ENCODE results near the gene AKR7A2.
A peak's percentile ranks its signal among the peaks of the same experiment; 100 is the strongest.
"Not testable (repeated sequence)": the region's sequence is repeated elsewhere in the genome, so short reads cannot be mapped to it uniquely, and the experiment has no call there.

Gene AKR7A2

DNA sequence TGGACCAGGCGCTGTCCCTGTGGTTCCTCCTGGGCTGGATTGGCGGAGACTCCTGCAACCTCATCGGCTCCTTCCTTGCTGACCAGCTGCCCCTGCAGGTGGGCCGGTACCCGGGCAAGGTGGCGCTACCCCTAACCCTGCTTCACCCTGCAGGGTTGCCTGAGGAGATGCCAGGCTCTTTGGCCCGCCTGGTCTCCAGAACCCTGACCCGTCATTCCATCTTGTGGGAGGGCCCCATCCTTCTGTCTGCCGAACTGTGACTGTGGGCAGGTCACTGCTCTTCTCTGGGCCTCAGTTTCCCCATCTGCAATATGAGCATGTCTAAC is 12.7 kb upstream of the AKR7A2 start:
- no peak for DNase-seq

GRCh38 chr1:19323987-19324664 is 12.2 kb upstream of the AKR7A2 start:
- no peak for DNase-seq

DNA sequence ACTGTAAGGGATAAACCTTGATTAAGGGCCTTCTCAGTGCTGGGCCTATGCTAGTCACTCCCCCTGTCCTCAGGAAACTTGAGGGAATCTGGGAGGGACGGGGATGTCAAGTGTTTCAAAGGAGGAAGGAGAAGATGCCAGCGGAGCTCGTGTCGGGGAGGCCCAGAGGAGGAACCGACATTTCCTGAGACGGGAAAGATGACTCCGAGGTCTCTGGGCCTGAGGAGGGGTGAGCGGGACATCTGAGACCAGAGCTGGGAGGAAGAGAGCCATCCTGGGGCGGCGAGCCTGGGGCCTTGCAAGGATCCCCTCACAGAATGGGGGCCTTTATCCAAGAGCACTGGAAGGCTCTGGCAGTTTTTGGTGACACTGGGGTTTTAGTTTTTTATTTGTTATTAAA is 10.5 kb upstream of the AKR7A2 start:
- DNase-seq, result no peak

GRCh38 chr1:19321071-19321470 is 9.1 kb upstream of the AKR7A2 start:
- no peak for DNase-seq

GRCh38 chr1:19319196-19319595 is 7.3 kb upstream of the AKR7A2 start:
- peak; percentile 37 for DNase-seq

DNA sequence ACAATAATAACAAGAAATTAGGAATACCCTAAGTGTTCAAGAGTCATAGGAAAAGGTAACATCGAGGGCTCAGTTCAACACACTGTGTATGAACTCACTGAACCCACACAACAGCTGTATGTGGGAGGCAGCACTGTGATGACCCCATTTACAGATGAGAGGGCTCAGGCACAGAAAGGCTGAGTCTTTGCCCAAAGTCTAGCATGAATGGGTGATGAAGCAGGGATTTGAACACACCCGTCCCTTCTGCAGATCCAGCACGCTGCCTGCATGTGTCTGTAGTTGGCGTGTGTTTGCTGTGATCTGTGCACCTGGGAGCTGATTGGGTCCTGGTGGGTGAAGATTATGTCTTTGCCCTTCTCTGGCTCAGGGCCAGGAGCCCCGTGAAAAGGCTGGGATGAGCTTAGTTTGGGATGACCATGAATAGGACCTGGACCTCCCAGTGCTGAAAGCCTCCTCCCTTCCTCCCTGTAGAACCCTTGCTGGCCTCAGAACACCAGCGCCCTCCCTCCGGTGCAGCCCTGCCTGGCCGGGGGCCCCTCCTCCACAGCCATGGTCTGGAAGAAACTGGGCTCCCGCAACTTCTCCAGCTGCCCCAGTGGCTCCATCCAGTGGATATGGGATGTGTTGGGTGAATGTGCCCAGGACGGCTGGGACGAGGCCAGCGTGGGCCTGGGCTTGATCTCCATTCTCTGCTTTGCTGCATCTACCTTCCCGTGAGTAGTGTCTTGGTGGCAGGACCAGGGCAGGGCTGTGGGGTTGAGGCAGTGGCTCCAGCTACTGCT is 5.4 kb upstream of the AKR7A2 start:
- DNase-seq, result no peak

- peak; percentile 44 for DNase-seq
Observed at GRCh38 chr1:19315378-19316198, 3.6 kb upstream of the AKR7A2 start.

DNA sequence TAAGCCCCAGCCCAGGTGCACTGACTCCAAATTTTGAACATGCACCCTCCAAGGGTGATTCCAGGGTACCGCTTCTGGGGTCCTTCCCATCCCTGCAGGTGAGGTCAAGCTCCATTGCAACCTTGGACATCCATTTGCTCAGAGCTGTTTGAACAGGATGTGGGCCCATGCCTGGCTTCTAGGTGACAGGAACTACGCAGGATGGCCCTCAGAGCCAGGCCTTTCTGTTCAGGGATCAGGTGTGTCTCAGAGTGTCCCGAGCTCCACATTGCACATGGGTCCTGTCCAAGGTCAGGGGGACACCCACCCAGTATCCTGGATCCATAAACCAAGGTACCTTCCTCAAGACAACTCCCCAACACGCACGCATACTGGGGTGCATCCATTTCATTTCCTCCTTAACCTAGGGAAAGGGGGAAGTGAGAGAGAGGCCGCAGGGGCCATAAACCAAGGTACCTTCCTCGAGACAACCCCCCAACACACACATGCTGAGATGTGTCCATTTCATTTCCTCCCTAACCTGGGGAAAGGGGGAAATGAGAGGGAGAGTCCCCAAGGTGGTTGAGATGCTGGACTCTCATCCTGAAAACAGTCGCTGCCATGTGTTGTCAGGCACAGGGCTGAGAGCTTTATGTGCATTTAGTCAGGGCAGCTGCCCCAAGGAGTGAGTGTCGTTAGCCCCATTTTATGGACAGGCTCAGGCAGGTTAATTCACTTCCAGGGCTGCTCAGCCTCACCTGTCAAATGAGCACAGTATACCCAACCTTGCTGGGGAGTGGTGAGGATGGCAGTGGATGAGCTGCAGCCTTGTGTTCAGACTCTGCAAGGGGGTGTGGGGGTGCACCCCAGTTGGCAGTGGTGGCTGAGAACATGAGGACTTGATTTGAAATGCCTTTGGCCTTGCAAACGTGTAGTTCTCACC is 2.3 kb upstream of the AKR7A2 start:
- no peak for DNase-seq

- no peak for DNase-seq
Observed at GRCh38 chr1:19313636-19313959, 1.7 kb upstream of the AKR7A2 start.

DNA sequence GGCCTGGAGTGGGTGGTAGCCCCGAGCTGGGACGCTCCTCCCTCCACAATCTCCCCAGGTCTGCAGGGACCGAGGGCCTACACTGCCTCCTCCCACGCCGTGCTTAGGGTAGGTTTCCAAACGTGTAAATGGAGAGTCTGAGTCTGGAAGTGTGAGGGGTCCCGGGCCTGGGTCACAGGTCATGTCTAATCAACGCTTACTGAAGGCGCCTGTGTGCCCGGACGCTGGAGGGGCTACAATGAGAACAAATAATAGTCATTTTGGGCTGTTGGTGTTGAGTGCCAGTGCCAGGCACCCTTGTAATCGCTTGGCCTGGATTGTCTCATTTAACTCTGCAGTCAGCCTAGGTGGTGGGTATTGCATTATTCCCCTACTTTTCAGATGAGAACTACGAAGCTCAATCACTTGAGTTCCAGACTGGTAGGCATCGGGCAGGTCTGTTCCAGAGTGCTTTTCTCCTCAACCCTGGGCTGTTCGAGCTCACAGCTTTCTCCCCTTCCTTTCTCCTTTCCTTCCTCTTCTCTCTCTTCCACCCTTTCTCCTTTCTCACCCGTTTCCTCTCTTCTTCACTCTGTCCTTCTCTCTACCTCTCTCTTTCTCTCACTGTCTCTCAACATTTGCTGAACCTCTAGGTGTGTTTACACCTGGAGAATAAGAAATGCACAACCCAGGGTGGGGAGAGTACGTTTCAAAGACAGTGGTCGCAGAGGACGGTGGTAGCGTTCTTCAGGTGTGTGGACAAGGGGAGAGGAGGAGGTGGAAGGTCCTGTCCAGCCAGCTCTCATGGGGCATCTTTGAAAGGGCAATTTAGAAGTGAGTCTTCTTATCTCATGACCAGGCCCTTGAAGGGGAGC is 1.1 kb upstream of the AKR7A2 start:
- DNase-seq, result no peak

DNA sequence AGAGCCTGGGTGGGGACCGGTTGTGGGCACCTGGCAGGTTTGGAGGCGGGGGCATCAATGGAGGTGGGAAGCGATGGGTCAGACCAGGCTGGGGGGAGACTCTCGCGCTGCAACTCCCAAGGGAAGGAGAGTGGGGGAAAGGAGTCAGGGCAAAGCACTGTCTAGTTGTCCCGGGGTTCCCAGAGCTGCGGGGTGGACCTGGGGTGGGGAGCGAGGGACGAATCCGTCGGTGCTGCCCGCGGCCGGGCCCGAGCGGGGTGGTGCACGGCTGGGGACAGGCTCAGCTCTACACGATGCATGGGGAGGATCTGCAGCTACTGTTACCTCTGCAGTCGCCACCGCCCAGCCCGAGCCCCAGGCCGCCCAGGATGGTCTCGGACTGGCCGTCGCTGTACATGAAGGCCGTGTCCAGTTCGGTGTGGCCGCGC is 427 bp downstream of the AKR7A2 start:
- DNase-seq, result no peak

DNA sequence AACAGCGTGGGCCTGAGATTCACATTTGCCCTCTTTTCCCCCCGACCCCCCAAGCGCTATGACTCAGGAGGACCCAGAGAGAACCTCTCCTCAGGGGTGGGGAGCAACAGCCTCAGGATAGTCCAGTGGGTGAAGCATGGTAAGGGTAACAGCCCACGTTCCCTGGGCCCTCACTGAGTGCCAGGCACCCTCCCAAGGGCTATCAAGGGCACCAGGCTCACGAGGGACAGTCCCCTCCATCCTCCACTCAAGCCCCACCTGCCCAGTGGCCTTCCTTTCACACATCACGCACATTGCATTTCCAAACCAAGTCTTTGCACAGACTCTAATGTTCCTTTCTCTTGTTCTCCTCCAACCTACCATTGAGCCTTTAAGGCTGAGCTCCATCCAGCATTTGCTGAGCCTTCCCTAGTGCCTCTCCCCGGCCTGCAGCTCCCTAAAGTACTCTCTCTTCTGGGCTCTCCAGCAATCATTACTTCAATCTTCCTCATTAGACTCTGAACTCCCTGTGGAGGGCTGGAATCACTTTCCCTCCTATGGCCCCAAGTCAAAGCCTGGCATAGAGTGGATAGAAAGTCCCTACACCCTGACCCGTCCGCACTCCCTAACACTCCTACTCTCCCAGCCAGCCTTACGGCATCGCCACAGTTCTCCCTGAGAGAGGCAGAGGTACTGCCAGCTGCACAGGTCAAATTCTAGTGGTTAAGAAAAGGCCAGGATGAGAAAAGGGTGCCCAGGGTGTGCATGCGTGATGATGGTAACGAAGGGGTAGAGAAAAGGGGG is 1.0 kb downstream of the AKR7A2 start:
- no peak for DNase-seq

GRCh38 chr1:19310061-19310460 is 1.9 kb downstream of the AKR7A2 start:
- no peak for DNase-seq

DNA sequence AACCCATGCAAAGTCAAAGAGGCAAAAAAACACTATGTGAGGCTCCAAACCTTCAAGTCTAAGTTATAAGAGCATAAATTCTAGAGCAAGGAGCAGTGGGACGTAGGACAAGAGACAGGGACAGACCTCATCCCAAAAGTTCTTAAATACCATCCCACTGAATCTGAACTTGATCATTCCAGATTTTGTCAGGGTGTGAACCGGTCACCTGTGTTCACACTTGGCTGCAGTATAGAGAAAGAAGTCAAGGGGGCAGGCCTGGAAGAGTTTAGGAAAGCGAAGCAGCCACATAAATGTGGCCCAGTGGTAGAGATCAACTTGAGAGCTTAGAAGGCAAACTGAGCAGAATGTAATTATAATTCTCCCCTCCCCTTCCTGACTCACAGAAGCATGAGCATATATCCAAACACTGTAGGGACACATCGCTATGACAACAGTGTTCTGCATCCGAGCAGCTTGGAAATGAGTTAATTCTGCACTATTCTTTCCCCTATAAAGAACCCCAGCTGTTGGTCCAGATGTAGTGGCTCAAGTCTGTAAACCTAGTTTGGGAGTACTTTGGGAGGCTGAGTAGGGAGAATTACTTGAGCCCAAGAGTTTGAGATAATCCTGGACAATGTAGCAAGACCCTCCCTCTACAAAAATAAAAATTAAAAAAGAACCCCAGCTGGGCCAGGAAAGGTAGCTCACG is 2.7 kb downstream of the AKR7A2 start:
- no peak for DNase-seq

GRCh38 chr1:19308509-19308907 is 3.4 kb downstream of the AKR7A2 start:
- DNase-seq, result no peak

GRCh38 chr1:19307794-19308508 is 4.0 kb downstream of the AKR7A2 start:
- DNase-seq, result no peak

- DNase-seq, result no peak
Observed at GRCh38 chr1:19306941-19307340, 5.0 kb downstream of the AKR7A2 start.

DNA sequence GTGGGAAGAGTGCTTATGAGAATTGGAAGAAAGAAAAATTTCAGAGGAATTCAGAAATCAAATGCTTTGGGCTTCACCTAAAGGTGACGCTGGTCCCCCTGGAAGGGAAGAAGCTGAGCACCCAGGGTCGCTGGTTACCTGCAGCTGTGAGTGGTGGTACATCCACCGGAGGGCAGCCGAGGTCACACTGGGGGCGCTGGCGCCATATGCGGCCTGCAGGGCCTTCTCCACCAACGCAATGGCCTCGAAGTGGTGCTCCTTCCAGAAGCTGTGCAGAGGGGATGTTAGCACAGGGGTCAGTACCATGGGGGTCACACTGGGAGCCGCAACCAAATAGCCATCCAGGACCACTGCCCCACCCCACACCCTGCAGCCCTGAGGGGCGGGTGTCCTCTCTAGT is 6.1 kb downstream of the AKR7A2 start:
- DNase-seq, result no peak

DNA sequence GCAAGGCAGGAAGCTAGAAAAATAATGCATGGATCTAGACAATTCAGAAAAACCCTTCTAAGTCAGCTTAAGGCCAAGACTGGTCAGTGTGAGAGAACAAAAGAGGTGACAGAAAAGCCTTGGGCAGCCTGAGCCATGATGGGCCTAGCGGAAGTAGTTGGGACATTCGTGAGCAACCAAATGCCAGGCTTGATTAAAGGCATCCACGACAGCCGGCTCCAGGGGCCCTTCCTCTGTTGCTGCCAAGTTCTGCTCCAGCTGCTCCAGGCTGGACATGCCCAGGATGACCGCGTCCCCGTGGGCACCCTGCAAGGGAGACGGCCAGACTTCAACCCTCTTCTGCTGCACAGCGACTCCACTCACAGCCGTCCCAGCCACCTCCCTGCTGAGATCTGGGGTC is 7.9 kb downstream of the AKR7A2 start:
- DNase-seq, result not testable (repeated sequence)

- DNase-seq, result no peak
Observed at GRCh38 chr1:19300211-19300610, 11.7 kb downstream of the AKR7A2 start.

Measured in SIG-M5 (cell line).